ENCODE data around the gene NCKIPSD. TPM values are rescaled to one million over a fixed set of nuclear protein-coding genes. Genes with fewer than 3 reads are reported as not detected.

The NCKIPSD gene
- total and polyA plus RNA-seq, 2 experiments from 2014 or later = 19.9 to 22.9 TPM

DNA sequence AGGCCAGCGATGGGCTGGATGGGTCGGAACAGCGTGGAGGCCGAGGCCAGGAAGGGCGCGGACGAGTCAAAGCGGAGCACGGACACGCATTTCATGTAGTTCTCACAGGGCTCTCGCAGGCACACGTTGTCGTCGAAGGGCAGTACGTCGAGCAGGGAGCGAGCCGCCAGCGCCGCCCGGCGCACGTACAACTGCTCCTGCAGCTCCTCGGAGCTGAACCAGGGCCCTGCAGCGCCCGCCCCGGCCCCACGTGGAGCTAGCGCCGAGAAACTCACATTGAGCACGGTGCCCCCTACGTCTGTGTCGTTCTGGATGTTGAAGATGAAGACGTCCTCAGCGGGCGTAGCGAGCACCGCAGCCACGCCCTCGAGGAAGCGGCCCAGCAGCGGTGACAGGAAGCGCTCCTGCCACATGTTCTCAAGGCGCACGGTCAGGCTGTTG, 28.9 kb downstream of the NCKIPSD start:
- Histone ChIP-seq H3K4me3 (no peak overlapping the region), H3K27ac (no peak overlapping the region)

DNA sequence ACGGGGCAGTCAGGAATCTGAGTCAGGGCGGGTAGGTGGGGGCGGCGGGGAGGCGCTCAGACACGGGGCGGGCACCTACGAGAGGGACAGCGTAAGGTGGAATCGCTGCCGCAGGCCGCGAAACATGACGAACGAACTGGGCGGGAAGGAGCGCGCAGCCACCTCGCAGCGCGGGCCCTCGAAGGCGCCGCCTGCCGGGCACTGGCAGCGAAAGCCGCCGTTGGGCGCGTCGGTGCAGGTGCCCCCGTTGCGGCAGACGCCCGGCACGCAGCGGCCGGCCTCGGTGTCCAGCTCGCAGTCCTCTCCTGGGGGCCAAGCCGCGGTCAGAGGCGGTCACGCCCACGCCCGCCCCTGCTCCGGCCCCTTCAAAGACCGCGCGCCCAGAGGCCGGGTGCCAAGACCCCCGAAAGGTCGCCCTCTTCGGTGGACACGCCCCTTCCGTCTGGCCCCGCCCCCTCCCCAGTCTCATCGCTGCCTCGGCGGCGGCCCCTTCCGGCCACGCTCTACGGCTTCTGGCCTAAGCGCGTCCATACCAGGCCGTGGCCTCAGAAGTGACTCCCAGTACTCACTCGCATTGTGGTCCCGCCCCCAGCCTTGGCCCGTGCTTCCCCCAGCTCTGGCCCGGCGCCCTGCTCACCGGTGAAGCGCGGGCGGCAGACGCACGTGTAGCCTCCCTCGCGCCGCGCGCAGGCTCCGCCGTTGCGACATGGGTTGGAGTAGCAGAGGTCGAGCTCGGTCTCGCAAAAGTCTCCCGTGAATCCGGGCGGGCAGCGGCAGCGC, 29.5 kb downstream of the NCKIPSD start:
- no peaks in the 10 kb centered on the region for H4K20me1 ChIP-seq (ENCODE audit: insufficient read depth, poor library complexity, severe bottlenecking)
- no peaks in the 10 kb centered on the region for H3K9me3 ChIP-seq (ENCODE audit: low read depth)
- no peak overlapping the region for H3K27ac ChIP-seq
- no peaks in the 10 kb centered on the region for H3K36me3 ChIP-seq (replicated peaks; ENCODE audit: insufficient read depth, low read depth)
- H3K4me2 ChIP-seq = peak overlapping the region; percentile 89
- H3K4me1 ChIP-seq (ENCODE audit: insufficient read depth) = no peaks in the 10 kb centered on the region
- H2AFZ ChIP-seq = peak overlapping the region; percentile 51
- no peaks in the 10 kb centered on the region for H3K79me2 ChIP-seq
- no peaks in the 10 kb centered on the region for H3K27me3 ChIP-seq
- 39% methylated on average over 42 of the region's 94 CpGs for WGBS (ENCODE audit: low lambda C conversion rate, missing lambda C conversion rate)
- DNase-seq (ENCODE audit: low spot score) = peak; percentile 90
- H3K9me2 ChIP-seq (replicated peaks; ENCODE audit: insufficient read depth) = no peaks in the 10 kb centered on the region
- no peak for TF ChIP-seq EZH2phosphoT487 (IDR thresholded peaks at IDR 0.05; ENCODE audit: low read depth, severe bottlenecking, unreplicated experiment)
- TF ChIP-seq EZH2 (IDR thresholded peaks at IDR 0.05; ENCODE audit: borderline replicate concordance) = no peak
- TF ChIP-seq, protein P1, sequence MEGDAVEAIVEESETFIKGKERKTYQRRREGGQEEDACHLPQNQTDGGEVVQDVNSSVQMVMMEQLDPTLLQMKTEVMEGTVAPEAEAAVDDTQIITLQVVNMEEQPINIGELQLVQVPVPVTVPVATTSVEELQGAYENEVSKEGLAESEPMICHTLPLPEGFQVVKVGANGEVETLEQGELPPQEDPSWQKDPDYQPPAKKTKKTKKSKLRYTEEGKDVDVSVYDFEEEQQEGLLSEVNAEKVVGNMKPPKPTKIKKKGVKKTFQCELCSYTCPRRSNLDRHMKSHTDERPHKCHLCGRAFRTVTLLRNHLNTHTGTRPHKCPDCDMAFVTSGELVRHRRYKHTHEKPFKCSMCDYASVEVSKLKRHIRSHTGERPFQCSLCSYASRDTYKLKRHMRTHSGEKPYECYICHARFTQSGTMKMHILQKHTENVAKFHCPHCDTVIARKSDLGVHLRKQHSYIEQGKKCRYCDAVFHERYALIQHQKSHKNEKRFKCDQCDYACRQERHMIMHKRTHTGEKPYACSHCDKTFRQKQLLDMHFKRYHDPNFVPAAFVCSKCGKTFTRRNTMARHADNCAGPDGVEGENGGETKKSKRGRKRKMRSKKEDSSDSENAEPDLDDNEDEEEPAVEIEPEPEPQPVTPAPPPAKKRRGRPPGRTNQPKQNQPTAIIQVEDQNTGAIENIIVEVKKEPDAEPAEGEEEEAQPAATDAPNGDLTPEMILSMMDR (IDR thresholded peaks at IDR 0.05; ENCODE audit: poor library complexity) = peak; percentile 63
- H3K4me3 ChIP-seq = no peak overlapping the region

More for the DNA sequence above, 28.9 kb downstream of the NCKIPSD start:
- Histone ChIP-seq H3K27me3 (no peaks in the 10 kb centered on the region), H3K9me2 (replicated peaks; ENCODE audit: insufficient read depth) (no peaks in the 10 kb centered on the region), H2AFZ (peak overlapping the region; percentile 51), H3K79me2 (no peaks in the 10 kb centered on the region), H3K4me2 (peak overlapping the region; percentile 89), H3K36me3 (replicated peaks; ENCODE audit: insufficient read depth, low read depth) (no peaks in the 10 kb centered on the region), H4K20me1 (ENCODE audit: insufficient read depth, poor library complexity, severe bottlenecking) (no peaks in the 10 kb centered on the region), H3K9me3 (ENCODE audit: low read depth) (no peaks in the 10 kb centered on the region), H3K4me1 (ENCODE audit: insufficient read depth) (no peaks in the 10 kb centered on the region)
- TF ChIP-seq, protein P1 (IDR thresholded peaks at IDR 0.05; ENCODE audit: poor library complexity) = no peak
- TF ChIP-seq EZH2phosphoT487 (IDR thresholded peaks at IDR 0.05; ENCODE audit: low read depth, severe bottlenecking, unreplicated experiment) = no peak
- no peak for TF ChIP-seq EZH2 (IDR thresholded peaks at IDR 0.05; ENCODE audit: borderline replicate concordance)
- no peak for DNase-seq (ENCODE audit: low spot score)
- WGBS (ENCODE audit: low lambda C conversion rate, missing lambda C conversion rate) = 89% methylated on average over 45 of the region's 45 CpGs

DNA sequence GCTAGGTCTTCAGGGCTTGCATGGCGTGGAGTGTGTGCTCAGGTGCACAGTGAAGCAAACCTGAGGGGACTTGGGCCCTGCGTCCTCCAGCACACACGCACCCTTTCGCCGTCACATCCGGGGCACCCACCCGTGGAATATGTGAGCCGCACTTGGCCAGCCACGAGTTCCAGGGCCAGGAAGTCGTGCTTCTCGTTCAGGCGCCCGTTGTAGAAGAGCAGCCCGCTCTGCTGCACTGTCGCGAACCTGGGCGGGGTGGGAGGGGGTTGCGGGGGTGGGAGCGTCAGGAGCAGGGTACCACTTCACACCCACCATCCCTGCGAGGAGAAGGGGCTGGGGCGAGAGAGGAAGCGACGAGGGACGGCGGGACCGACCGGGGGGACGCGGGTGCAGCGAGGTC, 30.1 kb downstream of the NCKIPSD start:
- WGBS (ENCODE audit: low lambda C conversion rate, missing lambda C conversion rate) = 50% methylated on average over 14 of the region's 30 CpGs
- no peaks in the 10 kb centered on the region for H3K79me2 ChIP-seq
- no peak overlapping the region for H3K27ac ChIP-seq
- TF ChIP-seq, protein P1 (IDR thresholded peaks at IDR 0.05; ENCODE audit: poor library complexity) = no peak
- TF ChIP-seq EZH2 (IDR thresholded peaks at IDR 0.05; ENCODE audit: borderline replicate concordance) (no peak), EZH2phosphoT487 (IDR thresholded peaks at IDR 0.05; ENCODE audit: low read depth, severe bottlenecking, unreplicated experiment) (no peak)
- DNase-seq (ENCODE audit: low spot score) = no peak
- H3K4me2 ChIP-seq = peak overlapping the region; percentile 89
- H3K36me3 ChIP-seq (replicated peaks; ENCODE audit: insufficient read depth, low read depth) = no peaks in the 10 kb centered on the region
- peak overlapping the region; percentile 51 for H2AFZ ChIP-seq
- no peaks in the 10 kb centered on the region for H3K9me3 ChIP-seq (ENCODE audit: low read depth)
- no peak overlapping the region for H3K4me3 ChIP-seq
- no peaks in the 10 kb centered on the region for H3K9me2 ChIP-seq (replicated peaks; ENCODE audit: insufficient read depth)
- no peaks in the 10 kb centered on the region for H3K27me3 ChIP-seq
- H3K4me1 ChIP-seq (ENCODE audit: insufficient read depth) = no peaks in the 10 kb centered on the region
- no peaks in the 10 kb centered on the region for H4K20me1 ChIP-seq (ENCODE audit: insufficient read depth, poor library complexity, severe bottlenecking)

Measured in hepatocyte (in vitro differentiated cells).